CMK (cell line): Measurements from ENCODE around the gene PREX1.
"Not testable (repeated sequence)": the region's sequence is repeated elsewhere in the genome, so short reads cannot be mapped to it uniquely, and the experiment has no call there.

Experiments
- DNase-seq: peaks from one replicate; pipeline ENCODE4 v3.0.0-alpha.2; 2010; ENCODE audit warnings: low read depth

Gene PREX1

DNA sequence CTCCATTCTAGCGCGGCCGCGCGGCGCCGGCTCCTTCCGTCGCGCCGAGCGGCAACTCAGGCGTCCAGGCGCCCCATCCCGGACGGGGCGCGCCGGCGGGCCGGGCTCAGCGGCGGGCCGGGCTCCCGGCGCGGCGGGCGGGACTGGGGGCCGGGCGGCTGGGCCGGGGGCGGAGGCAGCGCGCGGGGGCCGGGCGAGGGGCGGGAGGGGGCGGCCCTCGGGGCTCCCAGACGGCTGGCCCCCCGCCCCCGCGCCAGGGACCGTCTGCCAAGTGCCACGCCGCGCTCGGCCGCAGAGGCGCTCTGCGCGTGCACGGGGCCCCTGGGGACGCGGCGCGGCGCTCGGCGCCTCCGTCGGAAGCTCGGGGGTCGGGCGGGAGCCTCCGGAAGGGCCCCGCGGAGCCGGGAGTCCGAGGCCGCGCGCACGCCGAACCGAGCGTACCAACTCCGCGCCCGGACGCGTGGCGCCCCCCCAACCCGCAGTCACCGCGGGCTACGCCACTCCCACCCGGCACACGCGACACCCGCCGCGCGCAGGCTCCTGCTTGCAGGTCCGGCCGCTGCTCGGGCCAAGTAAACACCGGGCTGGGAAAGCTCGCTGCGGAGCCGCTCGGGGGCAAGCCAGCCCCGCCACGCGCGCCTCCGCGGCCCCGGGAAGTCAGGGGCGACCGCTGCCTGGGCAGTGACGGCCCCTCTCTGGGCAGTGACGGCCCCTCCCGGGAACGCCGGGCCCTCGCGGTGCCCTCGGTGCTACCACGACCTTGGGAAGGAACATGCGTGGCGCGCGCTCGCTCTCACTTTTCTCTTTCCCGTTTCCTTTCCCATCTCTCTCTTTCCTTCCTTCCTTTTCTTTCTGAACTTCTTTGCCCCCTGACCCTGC, at the start of gene PREX1:
Gene PREX1 (minus strand): TSS at position 145 of the 879 bp plus-strand sequence. CDS start 139 bp downstream, at position 6.
- DNase-seq = peak; percentile 81

- no peak for DNase-seq
Measured at GRCh38 chr20:48877304-48877703, 49.5 kb upstream of the PREX1 start.

GRCh38 chr20:48875914-48876240, 48.1 kb upstream of the PREX1 start:
- no peak for DNase-seq

GRCh38 chr20:48875233-48875913, 47.6 kb upstream of the PREX1 start:
- DNase-seq = no peak

- DNase-seq = not testable (repeated sequence)
Measured at GRCh38 chr20:48869442-48869841, 41.6 kb upstream of the PREX1 start.

DNA sequence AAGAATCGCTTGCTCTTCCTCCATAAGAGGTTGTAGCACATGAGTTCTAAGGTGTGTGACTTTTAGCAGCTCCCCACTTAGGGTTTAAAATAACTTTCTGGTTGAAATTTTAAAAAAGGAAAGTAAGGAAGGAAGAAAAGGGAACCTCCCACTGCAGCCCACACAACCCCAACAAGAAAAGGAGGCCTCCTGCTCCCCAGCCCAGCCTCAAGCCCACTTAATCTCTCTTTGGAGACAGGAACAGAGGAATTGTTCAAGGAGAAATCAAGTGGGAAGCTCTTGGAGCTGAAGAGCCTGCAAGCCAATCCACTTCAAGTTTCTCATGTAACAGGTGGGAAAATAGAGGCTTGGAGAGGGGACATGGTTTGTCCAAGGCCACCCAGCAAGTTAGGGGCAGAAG, 39.1 kb upstream of the PREX1 start:
- DNase-seq = no peak

GRCh38 chr20:48864738-48865318, 37.0 kb upstream of the PREX1 start:
- DNase-seq = no peak

GRCh38 chr20:48864254-48864653, 36.5 kb upstream of the PREX1 start:
- no peak for DNase-seq

DNA sequence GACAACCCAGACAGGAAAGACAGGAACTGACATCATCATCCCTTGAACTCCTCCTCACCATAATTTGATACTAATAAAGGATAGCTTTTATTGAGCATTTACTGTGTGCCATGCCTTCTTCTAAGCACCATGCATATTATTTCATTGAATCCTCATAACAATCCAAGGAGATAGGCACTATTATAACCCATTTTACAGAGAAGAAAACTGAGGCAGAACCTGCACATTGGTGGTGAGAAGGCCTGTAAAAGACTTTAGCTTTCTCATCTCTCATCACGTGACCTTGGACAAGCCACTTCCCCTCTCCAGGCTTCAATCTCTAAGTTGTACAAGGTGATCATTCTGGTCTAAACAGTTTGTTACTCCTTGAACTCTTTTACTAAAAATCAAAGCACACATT, 34.5 kb upstream of the PREX1 start:
- DNase-seq = no peak

GRCh38 chr20:48861444-48861843, 33.6 kb upstream of the PREX1 start:
- DNase-seq = no peak

DNA sequence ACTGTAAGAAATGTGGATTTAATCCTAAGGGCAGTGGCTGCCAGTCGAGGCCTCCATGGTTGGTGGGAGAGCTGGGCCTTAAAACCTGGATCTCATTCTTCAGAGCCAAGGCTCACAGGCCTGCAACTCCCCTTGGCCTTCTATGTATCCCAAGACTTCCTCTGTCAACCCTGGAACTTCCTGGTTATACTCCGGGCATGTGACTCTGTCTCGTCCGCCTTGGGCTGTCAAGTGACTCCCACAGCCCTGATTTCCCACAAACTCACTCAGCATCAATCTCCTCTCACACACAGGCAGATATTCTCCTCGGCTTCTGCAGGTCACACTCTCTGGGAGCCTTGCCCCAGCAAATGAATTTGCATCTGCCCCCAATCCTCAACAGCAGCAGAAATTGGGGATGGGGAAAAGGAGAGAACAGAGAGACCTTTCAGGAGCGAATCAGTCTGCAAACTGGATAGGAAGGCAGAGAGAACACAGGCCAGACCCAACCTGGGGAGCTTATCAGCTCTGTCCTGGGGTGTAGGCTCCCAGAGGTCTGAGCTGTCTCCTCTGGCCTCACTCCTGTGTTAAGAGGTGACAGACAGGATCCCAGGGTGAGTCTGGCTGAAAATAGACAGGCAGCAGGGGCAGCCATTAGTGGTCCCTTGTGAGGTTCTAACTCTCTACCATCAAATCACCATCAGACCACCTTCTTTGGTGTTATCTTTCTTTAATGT, 30.4 kb upstream of the PREX1 start:
- DNase-seq = no peak

GRCh38 chr20:48856130-48856529, 28.3 kb upstream of the PREX1 start:
- DNase-seq = no peak

DNA sequence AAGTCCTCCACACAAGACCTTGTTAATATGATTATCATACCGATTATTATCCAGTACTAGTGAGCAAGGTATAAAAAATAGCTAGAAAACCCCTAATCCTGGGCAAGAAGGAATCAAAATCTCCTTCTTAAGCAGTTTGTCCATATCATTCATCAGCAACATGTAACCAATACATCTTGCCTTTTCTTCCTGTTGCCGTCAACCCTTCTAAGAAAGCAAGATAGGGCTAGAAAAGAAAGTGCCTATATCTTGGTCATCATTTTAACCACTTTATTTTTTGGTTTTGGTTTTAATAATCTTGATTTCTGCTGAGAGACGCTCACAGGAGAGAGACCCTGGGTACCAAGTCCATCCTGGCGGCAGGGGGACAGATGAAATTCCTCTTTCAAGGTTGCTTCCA, 27.2 kb upstream of the PREX1 start:
- no peak for DNase-seq

DNA sequence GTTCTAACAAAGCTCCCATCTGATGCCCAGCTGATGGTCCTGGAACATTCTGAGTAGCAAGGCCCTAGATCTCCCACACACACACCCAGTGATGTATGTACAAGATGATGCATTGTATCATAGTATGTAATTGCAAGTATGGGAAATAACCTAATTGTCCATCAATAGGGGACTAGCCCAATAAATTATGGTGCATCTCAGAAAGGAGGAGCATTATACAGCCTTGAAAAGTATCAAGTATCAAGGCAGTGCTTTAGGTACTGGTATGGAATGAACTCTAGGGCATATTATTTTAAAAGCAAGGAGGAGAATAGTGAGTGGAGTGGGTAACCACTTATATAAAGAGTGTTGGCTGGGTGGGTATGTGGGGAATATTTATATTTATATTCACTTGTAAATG, 24.8 kb upstream of the PREX1 start:
- no peak for DNase-seq

- no peak for DNase-seq
Measured at GRCh38 chr20:48851579-48851978, 23.8 kb upstream of the PREX1 start.

DNA sequence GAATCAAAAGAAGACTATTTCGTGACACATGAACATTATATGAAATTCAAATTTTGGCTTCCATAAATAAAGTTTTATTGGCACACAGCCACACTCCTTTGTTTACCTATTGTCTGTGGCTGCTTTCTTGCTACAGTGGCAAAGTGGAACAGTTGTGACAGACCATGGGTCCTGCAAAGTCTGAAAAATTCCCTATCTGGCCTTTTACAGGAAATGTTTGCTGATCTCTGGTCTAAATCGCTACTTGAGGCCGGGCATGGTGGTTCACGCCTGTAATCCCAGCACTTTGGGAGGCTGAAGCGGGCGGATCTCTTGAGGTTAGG, 23.1 kb upstream of the PREX1 start:
- DNase-seq = no peak

DNA sequence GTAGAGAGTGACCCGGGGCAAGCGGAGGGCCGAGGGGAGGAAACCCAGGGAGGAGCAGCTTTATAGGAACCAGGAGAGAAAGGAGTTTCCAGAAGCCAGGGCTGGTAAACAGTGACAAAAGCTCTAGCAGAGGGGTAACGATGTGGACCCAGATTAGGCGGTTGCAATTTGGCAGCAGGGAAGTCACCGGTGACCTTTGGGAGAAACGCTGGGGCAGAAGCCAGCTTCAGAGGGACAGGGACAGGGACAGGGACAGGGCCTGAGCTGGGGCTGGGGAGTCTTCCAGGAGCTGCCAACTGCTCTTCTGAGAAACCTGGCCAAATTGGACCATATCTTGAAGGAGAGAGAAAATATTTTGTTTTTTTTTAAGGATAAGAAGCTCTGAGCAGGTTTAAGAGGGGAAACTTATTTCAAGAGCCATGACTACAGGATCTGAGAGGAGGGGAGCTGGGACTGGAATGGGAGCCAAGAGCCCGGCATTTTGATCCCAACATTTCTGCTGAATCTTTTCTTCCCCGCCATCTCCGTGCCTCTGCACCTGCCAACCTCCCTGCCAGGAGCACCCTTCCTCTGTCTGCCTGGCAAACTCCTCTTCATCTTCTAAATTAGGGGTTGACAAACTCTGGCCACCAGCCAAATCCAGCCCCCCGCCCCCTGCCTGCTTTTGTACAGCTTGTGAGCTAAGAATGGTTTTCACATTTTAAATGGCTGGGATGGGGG, 22.6 kb upstream of the PREX1 start:
- DNase-seq = no peak

GRCh38 chr20:48849779-48850178, 22.0 kb upstream of the PREX1 start:
- no peak for DNase-seq

DNA sequence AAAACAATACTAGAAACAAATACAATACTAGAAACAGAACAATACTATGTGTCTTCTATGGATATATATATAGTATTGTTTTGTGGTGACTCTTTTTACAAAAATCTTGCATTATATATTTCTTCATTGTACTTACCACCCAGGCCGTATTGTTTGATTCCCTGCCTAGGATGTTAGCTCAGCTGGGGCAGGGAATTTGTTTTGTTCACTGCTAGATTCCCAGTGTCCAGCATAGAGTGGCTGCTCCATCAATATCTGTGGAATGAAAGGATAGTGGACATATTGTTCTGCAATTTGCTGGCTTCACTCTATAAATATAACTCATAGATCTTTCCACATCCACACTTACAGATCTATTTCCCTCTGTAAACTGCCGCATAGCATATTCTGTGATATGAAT, 21.5 kb upstream of the PREX1 start:
- DNase-seq = no peak

GRCh38 chr20:48847498-48848205, 19.9 kb upstream of the PREX1 start:
- no peak for DNase-seq
